Islet precursor cell (in vitro differentiated cells): ENCODE measurements around the gene ABHD12.
"Not testable (repeated sequence)": the region's sequence is repeated elsewhere in the genome, so short reads cannot be mapped to it uniquely, and the experiment has no call there.

Experiments
- DNase-seq: peaks from one replicate; pipeline ENCODE4 v3.0.0-alpha.2; 2018

ABHD12 gene

DNA sequence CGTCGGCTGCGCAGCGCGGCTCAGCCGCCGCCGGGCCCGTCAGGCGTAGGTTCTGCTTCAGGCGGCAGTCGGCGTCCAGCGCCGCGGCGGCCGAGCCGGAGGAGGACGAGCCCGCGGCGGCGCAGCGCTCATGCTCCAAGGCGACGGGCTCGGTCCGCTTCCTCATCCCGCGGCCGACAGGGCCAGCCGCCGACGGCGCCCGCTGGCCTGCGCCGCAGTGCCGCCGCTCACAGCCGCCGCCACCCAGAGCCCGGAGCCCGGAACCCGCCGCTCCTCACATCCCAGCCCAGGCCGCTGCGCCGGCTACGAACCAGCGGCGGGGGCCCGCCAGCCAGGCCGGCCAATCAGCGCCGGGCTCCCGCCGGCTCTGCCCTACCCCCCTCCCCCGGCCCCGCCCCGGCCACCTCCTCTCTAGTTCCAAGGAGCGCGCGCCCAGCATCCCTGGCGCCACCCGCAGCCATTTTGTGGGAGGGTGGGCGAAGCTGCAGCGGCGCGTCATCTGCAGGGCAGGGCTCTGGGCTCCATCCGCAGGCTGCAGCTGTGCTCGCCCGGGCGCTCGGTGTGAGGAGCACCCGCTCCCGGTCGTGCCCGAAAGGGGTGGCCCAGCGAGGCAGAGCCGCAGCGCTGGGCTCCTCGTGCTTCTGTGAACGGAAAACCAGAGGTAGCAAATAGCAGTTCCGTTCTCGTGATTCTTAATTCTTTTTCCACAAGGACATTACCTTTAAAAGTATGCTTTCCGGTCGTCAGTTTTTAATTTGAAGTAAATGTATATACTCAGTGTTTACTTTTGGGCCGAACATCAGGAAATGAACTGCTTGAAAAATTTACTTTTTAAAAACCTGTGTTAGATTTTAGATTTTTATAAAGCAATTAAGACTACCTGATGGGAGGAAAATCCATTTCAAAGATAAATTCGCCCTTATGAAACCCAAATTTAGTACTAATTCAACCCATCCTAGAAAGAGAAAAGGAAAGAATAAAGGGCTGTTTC is at the start of gene ABHD12:
Gene ABHD12, minus strand, starts transcription at position 298 of the 991 bp plus-strand sequence. Its CDS starts 132 bp downstream, at position 166.
- DNase-seq, result peak; percentile 99

GRCh38 chr20:25439328-25439727 is 48.7 kb upstream of the ABHD12 start:
- DNase-seq, result no peak

GRCh38 chr20:25437153-25437581 is 46.5 kb upstream of the ABHD12 start:
- peak; percentile 75 for DNase-seq

DNA sequence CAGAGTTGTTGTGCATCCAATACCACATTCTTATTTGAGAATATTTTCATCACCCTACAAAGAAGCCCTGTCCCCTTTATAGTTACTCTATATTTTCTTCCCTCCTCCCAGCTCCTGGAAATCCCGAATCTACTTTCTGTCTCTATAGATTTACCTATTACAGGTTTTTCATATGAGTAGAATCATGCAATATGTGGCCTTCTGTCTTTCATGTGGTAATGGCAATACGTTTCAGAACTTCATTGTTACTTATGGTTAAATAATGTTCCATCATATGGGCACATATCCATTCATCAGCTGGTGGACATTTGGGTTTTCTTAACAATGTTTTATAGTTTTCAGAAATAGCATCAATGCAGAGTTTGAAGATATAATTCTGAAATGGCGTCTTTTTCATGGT is 33.9 kb upstream of the ABHD12 start:
- DNase-seq, result no peak

DNA sequence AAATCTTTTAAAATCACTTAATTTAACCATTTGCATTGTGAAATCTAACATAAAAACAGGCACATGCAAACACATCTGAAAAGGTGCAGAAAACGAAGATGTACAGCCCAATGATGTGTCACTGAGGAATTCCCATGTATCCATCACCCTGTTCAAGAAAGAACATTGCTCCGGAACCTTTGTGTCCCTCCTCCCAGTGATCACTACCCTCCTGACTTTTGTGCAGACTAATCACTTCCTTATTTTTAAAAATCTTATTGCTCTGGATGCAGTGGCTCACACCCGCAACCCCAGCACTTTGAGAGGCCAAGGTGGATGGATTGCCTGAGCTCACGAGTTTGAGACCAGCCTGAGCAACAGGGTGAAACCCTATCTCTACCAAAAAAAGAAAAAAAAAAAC is 31.4 kb upstream of the ABHD12 start:
- no peak for DNase-seq

GRCh38 chr20:25421102-25421501 is 30.5 kb upstream of the ABHD12 start:
- no peak for DNase-seq

DNA sequence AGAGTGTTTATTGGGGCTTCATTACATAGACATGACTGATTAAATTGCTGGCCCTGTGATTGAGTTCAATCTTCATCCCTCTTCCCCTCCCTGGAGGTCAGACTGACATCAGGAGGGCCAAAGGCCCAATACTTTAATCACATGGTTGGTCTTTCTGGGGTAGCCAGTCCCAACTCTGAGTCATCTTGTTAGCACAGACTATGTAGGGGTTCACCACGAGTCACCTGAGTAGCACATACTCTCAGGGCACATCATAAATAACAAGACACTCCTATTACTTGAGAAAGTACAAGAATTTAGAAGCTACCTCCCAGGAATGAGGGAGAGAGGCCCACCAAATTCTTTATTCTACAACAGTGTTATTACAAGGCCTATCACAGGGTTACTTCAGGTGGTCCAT is 28.1 kb upstream of the ABHD12 start:
- no peak for DNase-seq

DNA sequence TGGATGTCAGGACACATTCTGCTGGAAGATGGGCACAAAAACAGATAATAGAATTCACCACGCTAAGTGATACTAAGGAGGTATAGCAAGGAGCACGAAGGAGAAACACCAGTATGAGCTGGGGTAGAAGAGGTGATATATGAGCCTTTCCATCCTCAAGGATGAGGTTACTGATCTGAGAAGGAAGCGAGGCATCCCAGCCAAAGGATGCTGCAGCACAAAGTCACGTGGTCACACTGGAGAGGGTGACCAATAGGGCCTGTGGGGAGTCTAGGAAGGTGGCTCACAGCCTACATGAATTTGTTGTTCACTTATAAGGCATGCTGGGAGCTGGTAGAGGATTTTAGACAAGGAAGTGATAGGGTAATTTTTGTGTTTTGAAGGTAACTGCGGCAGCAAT is 18.3 kb upstream of the ABHD12 start:
- DNase-seq, result no peak

- no peak for DNase-seq
Observed at GRCh38 chr20:25408170-25408547, 17.5 kb upstream of the ABHD12 start.

- peak; percentile 97 for DNase-seq
Observed at GRCh38 chr20:25407311-25408169, 16.9 kb upstream of the ABHD12 start, which contains the start of gene GINS1. Gene GINS1, plus strand, starts transcription at chr20:25407673. Its CDS starts 148 bp downstream, at chr20:25407821.

- DNase-seq, result no peak
Observed at GRCh38 chr20:25402583-25402982, 11.9 kb upstream of the ABHD12 start.

DNA sequence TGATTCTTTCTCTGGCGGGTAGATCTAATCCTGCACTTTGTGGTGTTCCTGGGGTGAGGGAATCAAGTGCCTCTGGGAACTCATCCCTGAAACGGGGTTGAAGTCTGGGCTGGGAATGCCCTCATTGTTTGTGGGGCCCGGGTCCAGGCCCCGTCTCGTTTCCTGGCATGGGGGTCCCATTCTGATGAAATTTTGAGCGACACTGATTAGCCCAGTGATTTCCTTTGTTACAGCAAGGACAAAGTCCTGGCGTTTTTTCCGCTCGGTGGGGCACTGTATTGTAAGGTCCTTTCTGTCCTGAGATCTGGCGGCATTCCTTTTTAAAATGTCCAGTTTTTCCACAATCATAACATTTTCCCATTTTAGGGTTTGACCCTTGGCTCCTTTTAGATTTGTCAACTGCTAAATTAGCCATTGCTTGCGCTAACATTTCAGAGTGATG is 9.7 kb upstream of the ABHD12 start:
- not testable (repeated sequence) for DNase-seq

GRCh38 chr20:25399037-25399430 is 8.4 kb upstream of the ABHD12 start:
- DNase-seq, result peak; percentile 64

DNA sequence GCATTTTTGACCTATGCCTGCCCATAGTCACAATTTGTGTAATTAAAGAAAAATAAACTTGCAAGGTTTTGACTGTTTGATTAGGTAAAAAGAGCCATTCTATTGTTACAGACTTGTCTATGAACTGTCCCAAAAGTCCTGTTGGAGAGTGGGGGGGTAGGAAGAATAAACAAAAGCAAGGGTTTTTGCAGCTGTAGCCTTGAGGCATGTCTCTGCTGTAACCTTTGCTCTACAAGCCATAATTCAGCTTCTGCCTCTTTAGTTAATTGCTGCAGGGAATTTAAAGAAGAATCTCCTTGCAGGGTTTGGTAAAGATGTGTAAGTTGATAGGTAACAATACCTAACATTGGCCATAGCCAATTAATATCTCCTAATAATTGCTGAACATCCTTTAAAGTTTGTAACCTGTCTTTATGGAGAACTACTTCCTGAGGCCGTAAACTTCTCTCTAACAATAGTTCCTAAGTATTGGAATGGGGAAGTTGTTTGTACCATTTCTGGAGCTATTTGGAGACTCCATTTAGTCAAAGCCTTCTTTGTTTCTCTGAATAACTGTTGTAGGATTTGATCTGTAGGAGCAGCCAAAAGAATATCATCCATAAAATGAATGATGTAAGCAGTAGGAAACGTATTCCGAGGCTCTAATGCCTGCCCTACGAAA is 7.9 kb upstream of the ABHD12 start:
- peak; percentile 72 for DNase-seq

DNA sequence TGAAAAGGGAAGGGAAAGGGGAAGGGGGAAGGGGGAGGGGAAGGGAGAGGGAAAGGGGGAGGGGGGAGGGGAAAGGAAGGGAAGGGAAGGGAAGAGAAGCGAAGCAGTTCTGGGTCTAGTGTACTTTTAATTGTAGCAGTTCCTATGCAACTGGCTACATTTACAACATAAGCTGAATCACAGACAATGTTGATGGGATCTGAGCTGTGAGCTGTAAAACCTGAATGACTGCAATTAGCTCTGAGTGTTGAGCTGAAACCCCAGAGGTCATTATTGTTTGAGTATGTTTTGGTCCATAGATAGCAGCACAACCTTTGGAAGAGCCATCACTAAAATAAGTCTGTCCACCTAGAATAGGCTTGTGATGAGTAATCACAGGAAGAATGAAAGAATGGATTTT is 7.2 kb upstream of the ABHD12 start:
- DNase-seq, result peak; percentile 61

DNA sequence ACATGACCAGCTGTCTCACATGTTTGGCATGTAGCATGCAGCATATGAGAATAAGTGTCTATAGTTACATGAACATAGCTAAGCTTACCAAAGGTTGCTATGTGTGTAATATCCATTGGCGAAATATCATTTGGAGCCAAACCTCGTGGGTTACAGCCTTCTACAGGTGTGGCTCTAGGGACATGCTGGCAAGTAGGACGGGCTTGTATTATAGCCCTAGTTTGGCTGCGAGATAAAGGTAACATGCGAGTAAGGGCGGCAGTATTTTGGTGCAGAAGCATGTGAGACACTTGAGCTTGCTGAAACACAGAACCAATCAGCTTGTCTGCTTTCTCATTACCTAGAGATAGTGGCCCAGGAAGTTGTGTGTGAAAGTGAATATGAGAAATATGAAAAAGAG is 6.5 kb upstream of the ABHD12 start:
- DNase-seq, result no peak

DNA sequence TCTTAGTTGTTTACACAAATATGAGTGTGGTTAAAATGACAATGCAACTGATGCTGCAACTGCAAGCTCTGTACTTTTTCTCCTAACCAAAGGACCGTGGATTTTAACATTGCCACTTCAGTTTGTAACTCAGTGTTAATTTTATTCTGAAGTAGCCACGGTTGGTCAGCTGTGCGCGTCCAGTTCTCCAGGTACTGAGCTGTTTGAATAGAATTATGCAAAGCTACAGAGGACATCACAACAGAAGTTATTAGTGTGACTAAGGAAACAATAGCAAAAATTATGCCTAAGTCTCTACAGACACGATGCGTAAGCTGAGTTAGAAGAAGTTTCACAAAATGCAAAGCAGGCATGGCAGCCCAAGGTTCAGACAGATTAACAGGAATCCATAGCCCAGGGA is 4.4 kb upstream of the ABHD12 start:
- DNase-seq, result no peak

DNA sequence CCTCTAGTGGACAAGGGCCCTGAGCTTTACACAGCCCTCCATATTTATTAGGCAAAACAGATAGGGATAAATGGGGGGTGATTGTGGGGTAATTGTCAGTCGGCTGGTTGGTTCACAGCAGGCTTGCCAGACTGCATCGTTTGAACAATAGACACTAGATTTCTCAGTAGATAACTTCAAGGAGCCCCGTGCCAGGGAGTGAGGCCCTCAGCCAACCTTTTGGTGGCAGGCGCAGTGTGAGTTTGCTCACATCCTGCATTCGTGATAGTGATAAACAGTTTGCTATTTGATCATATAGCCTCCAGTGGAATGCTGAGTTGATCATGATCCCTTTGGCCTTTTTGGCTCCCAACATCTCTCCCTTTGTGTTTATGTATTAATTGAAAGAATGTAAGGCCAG is 3.6 kb upstream of the ABHD12 start:
- no peak for DNase-seq

GRCh38 chr20:25389858-25390537 is 637 bp downstream of the ABHD12 start:
- DNase-seq, result peak; percentile 79

GRCh38 chr20:25389401-25389857 is 1.2 kb downstream of the ABHD12 start:
- DNase-seq, result no peak

DNA sequence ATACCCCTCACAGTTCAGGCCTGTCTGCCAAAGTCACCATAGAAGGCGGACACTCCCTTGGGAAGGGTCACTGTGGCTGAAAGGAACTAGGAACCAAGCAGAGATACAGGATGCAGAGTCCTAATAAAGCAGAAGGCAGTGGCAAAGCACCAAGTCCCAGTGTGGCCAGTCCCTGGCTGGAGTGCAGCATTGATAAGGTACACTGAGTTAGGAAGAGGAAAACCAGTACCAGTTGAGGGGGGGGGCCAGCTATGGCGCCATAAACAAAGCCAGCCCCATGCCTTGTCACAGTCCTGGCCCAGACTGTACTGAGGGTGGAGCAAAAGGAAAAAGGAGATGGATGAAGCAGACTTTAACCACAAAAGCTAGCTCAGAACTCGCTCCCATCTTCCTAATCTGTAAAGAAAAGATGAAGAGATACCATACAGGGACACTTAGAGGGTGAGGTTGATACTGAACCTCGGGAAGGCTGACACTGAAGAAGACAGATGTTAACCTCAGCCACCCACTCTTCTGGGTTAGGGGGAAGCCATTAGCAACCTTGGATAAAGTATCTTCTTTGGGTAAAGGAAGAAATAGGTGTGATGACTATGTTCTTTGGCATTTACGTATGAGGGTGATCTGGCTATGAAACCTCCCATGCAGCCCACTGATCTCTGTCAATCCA is 7.8 kb downstream of the ABHD12 start:
- DNase-seq, result no peak
